Measurements from ENCODE around the gene NUDT2. TPM values are rescaled to one million over a fixed set of nuclear protein-coding genes. Genes with fewer than 3 reads are reported as not detected.
A peak's percentile ranks its signal among the peaks of the same experiment; 100 is the strongest.
"Not testable (repeated sequence)": the region's sequence is repeated elsewhere in the genome, so short reads cannot be mapped to it uniquely, and the experiment has no call there.

Gene NUDT2
- total RNA-seq, 2 experiments from 2014 or later, result 28.9 to 29.7 TPM

GRCh38 chr9:34367751-34368410 is 38.5 kb downstream of the NUDT2 start:
- H3K27ac Mint-ChIP-seq, CTCF ChIA-PET, ATAC-seq, H3K27me3 Mint-ChIP-seq, DNase-seq, H3K4me3 Mint-ChIP-seq: not testable (repeated sequence)
- peaks cover 45% of the 10 kb centered on the region for H3K36me3 Mint-ChIP-seq
- peaks cover 11% of the 10 kb centered on the region for H3K9me3 Mint-ChIP-seq (ENCODE audit: low read depth)
- H3K4me1 Mint-ChIP-seq, result peaks cover 17% of the 10 kb centered on the region

DNA sequence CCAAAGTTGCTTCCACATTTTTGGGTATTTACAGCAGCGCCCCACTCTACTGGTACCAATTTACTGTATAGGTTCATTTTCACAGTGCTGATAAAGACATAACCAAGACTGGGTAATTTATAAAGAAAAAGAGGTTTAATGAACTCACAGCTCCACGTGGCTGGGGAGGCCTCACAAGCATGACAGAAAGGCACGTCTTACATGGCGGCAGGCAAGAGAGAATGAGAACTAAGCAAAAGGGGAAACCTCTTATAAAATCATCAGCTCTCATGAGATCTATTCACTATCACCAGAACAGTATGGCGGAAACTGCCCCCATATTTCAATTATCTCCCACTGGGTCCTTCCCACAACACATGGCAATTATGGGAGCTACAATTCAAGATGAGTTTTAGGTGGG is 39.4 kb downstream of the NUDT2 start:
- H3K4me1 Mint-ChIP-seq, result peaks cover 11% of the 10 kb centered on the region
- peaks cover 46% of the 10 kb centered on the region for H3K36me3 Mint-ChIP-seq
- not testable (repeated sequence) for H3K27ac Mint-ChIP-seq, H3K27me3 Mint-ChIP-seq, H3K4me3 Mint-ChIP-seq, DNase-seq, ATAC-seq
- CTCF ChIA-PET, result interaction anchor here (0.9 kb wide), 1 partner anchor 10 kb away, joined by 4 read pairs; no protein-coding TSS in a partner anchor
- peaks cover 11% of the 10 kb centered on the region for H3K9me3 Mint-ChIP-seq (ENCODE audit: low read depth)

GRCh38 chr9:34369636-34370035 is 40.3 kb downstream of the NUDT2 start:
- DNase-seq, result no peak
- peaks cover 46% of the 10 kb centered on the region for H3K36me3 Mint-ChIP-seq
- H3K4me1 Mint-ChIP-seq, result peaks cover 4% of the 10 kb centered on the region
- peaks cover 11% of the 10 kb centered on the region for H3K9me3 Mint-ChIP-seq (ENCODE audit: low read depth)
- H3K27me3 Mint-ChIP-seq, result no peaks in the 10 kb centered on the region
- CTCF ChIA-PET, result interaction anchor here (1.1 kb wide), 1 partner anchor 39 kb away, joined by 3 read pairs; no protein-coding TSS in a partner anchor
- no peak for ATAC-seq
- no peak overlapping the region for H3K4me3 Mint-ChIP-seq
- H3K27ac Mint-ChIP-seq, result no peak overlapping the region

GRCh38 chr9:34370335-34370969 is 41.1 kb downstream of the NUDT2 start:
- Mint-ChIP-seq H3K4me1 (peaks cover 4% of the 10 kb centered on the region), H3K4me3 (no peak overlapping the region), H3K27me3 (no peaks in the 10 kb centered on the region), H3K9me3 (ENCODE audit: low read depth) (peaks cover 11% of the 10 kb centered on the region), H3K27ac (no peak overlapping the region), H3K36me3 (peaks cover 46% of the 10 kb centered on the region)
- ATAC-seq, result no peak
- no peak for DNase-seq
- CTCF ChIA-PET, result interaction anchor here (1.1 kb wide), 2 partner anchors 9 to 39 kb away, joined by 3 to 5 read pairs; no protein-coding TSS in a partner anchor

DNA sequence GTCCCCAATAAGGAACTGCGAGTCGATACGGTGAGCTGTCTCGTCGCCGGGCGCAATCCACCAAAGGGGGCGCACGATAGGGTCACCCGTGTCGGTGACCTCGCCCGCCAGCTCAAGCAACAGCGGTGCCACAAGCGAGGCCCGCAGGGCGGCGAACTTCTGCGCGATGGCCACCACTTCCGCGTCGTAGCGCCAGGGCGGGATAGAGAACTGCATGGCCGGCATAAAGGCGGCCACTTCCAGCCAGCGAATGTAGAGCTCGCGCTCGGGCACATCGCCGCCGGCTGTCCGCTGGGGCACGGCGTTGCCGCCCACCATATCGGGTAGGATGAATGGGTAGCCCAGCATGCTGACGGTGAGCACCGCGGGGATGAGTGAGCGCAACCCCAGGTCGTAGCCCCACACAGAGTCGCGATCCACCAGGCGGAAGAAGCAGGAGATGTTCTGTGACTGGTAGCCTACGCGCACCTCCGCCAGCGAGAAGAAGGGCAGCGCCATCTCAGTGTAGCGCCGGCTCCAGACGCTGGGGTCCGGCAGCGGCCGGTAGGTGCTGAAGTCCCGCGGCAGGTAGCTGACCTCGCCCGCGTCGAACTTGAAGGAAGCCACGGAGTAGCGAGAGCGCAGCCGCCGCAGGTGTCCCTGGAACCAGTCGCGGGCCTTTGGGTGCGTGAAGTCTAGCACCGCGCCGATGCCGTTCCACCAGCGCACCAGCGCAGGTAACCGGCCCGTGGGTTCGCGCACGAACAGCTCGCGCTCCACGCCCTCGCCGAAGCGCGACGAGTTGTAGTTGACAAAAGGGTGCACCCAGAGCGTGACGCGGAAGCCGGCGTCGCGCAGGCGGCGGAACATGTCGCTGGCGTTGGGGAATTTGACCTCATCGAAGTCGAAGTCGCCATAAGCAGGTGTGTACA is 41.9 kb downstream of the NUDT2 start:
- CTCF ChIA-PET, result interaction anchor here (1.1 kb wide), 2 partner anchors 8 to 40 kb away, joined by 3 to 5 read pairs; no protein-coding TSS in a partner anchor
- peak; percentile 38 for ATAC-seq
- no peak overlapping the region for H3K4me3 Mint-ChIP-seq

GRCh38 chr9:34371886-34372466 is 42.6 kb downstream of the NUDT2 start:
- peaks cover 41% of the 10 kb centered on the region for H3K36me3 Mint-ChIP-seq
- DNase-seq (no peak), ATAC-seq (no peak)
- H3K9me3 Mint-ChIP-seq (ENCODE audit: low read depth), result peaks cover 8% of the 10 kb centered on the region
- CTCF ChIA-PET, result no interaction called here
- no peak overlapping the region for H3K4me3 Mint-ChIP-seq
- H3K4me1 Mint-ChIP-seq, result peaks cover 13% of the 10 kb centered on the region
- H3K27me3 Mint-ChIP-seq, result no peaks in the 10 kb centered on the region
- no peak overlapping the region for H3K27ac Mint-ChIP-seq

More for the DNA sequence above, 41.9 kb downstream of the NUDT2 start:
- no peak for DNase-seq
- peaks cover 12% of the 10 kb centered on the region for H3K4me1 Mint-ChIP-seq
- no peak overlapping the region for H3K27ac Mint-ChIP-seq
- H3K9me3 Mint-ChIP-seq (ENCODE audit: low read depth), result peaks cover 11% of the 10 kb centered on the region
- H3K27me3 Mint-ChIP-seq, result no peaks in the 10 kb centered on the region
- peaks cover 46% of the 10 kb centered on the region for H3K36me3 Mint-ChIP-seq

GRCh38 chr9:34372467-34373011 is 43.2 kb downstream of the NUDT2 start:
- DNase-seq (no peak), ATAC-seq (no peak)
- Mint-ChIP-seq H3K4me3 (no peak overlapping the region), H3K36me3 (peaks cover 37% of the 10 kb centered on the region), H3K27ac (no peak overlapping the region), H3K27me3 (no peaks in the 10 kb centered on the region), H3K4me1 (peaks cover 15% of the 10 kb centered on the region), H3K9me3 (ENCODE audit: low read depth) (peaks cover 8% of the 10 kb centered on the region)
- CTCF ChIA-PET, result interaction anchor here (9.7 kb wide), 1 partner anchor 40 kb away, joined by 143 read pairs; no protein-coding TSS in a partner anchor

- DNase-seq (no peak), ATAC-seq (no peak)
- CTCF ChIA-PET, result interaction anchor here (0.7 to 9.7 kb wide), 3 partner anchors 32 to 300 kb away, joined by 3 to 143 read pairs (median 3); no protein-coding TSS in a partner anchor
- Mint-ChIP-seq H3K9me3 (ENCODE audit: low read depth) (peaks cover 6% of the 10 kb centered on the region), H3K4me3 (no peak overlapping the region), H3K27ac (no peak overlapping the region), H3K27me3 (no peaks in the 10 kb centered on the region), H3K36me3 (peaks cover 27% of the 10 kb centered on the region), H3K4me1 (peaks cover 18% of the 10 kb centered on the region)
Measured at GRCh38 chr9:34373749-34374148, 44.4 kb downstream of the NUDT2 start.

- CTCF ChIA-PET, result interaction anchor here (0.6 to 9.7 kb wide), 7 partner anchors 14 to 301 kb away, joined by 3 to 143 read pairs (median 3); no protein-coding TSS in a partner anchor
- Mint-ChIP-seq H3K4me3 (no peak overlapping the region), H3K27me3 (no peaks in the 10 kb centered on the region), H3K27ac (no peak overlapping the region), H3K36me3 (peaks cover 23% of the 10 kb centered on the region), H3K4me1 (peaks cover 21% of the 10 kb centered on the region), H3K9me3 (ENCODE audit: low read depth) (peaks cover 3% of the 10 kb centered on the region)
- no peak for DNase-seq
- no peak for ATAC-seq
Measured at GRCh38 chr9:34374339-34374738, 45.0 kb downstream of the NUDT2 start.

DNA sequence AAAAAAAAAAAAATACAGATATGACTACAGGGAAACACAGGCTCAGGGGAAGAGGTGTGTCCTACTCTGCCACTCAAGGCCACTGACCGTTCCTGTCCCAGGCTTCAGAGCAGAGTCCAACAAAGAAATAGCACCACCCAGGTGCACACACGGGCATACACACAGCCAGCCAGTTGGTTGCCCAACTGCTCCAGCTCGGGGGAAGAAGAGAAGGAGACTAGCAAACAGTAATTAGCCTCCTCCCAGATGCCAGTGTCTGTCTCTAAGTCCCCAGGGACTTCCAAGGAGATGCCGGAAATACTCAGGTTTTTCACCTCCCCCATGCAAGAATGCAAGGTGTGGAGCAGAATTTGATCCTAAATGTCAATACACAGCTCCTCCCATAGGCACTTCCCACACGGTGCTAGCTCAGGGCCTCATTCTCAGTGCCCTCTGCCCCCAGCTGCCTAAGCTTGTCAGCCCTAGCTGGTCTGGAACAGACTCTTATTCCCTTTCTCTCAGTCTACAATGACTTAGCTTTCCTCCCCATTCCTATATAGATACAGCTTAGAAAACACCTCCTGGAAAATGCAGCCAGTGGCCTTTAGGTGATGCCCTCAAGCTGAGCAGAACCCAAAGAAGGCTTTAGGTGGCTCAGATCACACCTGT is 45.7 kb downstream of the NUDT2 start:
- ATAC-seq (no peak), DNase-seq (no peak)
- H3K4me1 Mint-ChIP-seq, result peaks cover 27% of the 10 kb centered on the region
- no peak overlapping the region for H3K27ac Mint-ChIP-seq
- no peak overlapping the region for H3K4me3 Mint-ChIP-seq
- H3K36me3 Mint-ChIP-seq, result peaks cover 23% of the 10 kb centered on the region
- no peaks in the 10 kb centered on the region for H3K27me3 Mint-ChIP-seq
- peaks cover 3% of the 10 kb centered on the region for H3K9me3 Mint-ChIP-seq (ENCODE audit: low read depth)
- CTCF ChIA-PET, result interaction anchor here (0.6 to 9.7 kb wide), 10 partner anchors 10 to 516 kb away, joined by 3 to 143 read pairs (median 4); no protein-coding TSS in a partner anchor

- peaks cover 36% of the 10 kb centered on the region for H3K4me1 Mint-ChIP-seq
- no peaks in the 10 kb centered on the region for H3K27me3 Mint-ChIP-seq
- H3K36me3 Mint-ChIP-seq, result peaks cover 14% of the 10 kb centered on the region
- H3K4me3 Mint-ChIP-seq, result peak overlapping the region; percentile 83
- H3K9me3 Mint-ChIP-seq (ENCODE audit: low read depth), result peaks cover 3% of the 10 kb centered on the region
- ATAC-seq (peak; percentile 18), DNase-seq (peak; percentile 83)
- CTCF ChIA-PET, result interaction anchor here (0.8 to 9.7 kb wide), 9 partner anchors 9 to 517 kb away, joined by 3 to 143 read pairs (median 4); no protein-coding TSS in a partner anchor
- peak overlapping the region; percentile 82 for H3K27ac Mint-ChIP-seq
Measured at GRCh38 chr9:34375901-34376595, 46.7 kb downstream of the NUDT2 start.

Measured in activated CD8-positive, alpha-beta memory T cell treated with anti-CD3 and anti-CD28 coated beads, Interleukin-2, amount 10 ng/mL, durations not matched to agents 7 days and 5 days (primary cell).